Nucleus accumbens (tissue), 56 donors: ENCODE measurements around the gene PRIM1.
"Not testable (repeated sequence)": the region's sequence is repeated elsewhere in the genome, so short reads cannot be mapped to it uniquely, and the experiment has no call there.

Experiments used
- DNase-seq, 56 donors: peaks; one replicate each; lab custom pipeline; 2025; lab: John Stamatoyannopoulos, UW

Gene PRIM1

GRCh38 chr12:56719056-56719455 is 33.1 kb downstream of the PRIM1 start:
- DNase-seq = no peak

- no peak for DNase-seq
Measured at GRCh38 chr12:56718636-56719035, 33.5 kb downstream of the PRIM1 start.

GRCh38 chr12:56718149-56718548 is 34.0 kb downstream of the PRIM1 start:
- no peak for DNase-seq

GRCh38 chr12:56716933-56717880 is 34.9 kb downstream of the PRIM1 start:
- no peak for DNase-seq

GRCh38 chr12:56716458-56716857 is 35.7 kb downstream of the PRIM1 start:
- DNase-seq = no peak

- DNase-seq = no peak
Measured at GRCh38 chr12:56715798-56716197, 36.3 kb downstream of the PRIM1 start.

- DNase-seq = no peak
Measured at GRCh38 chr12:56714431-56714929, 37.6 kb downstream of the PRIM1 start.

GRCh38 chr12:56713345-56713744 is 38.8 kb downstream of the PRIM1 start:
- DNase-seq = no peak

- no peak for DNase-seq
Measured at GRCh38 chr12:56709759-56710376, 42.3 kb downstream of the PRIM1 start.

- not testable (repeated sequence) for DNase-seq
Measured at GRCh38 chr12:56704522-56704921, 47.6 kb downstream of the PRIM1 start.

- DNase-seq = no peak
Measured at GRCh38 chr12:56699020-56699661, 53.0 kb downstream of the PRIM1 start.

- no peak for DNase-seq
Measured at GRCh38 chr12:56695327-56696101, 56.6 kb downstream of the PRIM1 start.

- no peak for DNase-seq
Measured at GRCh38 chr12:56694161-56694560, 58.0 kb downstream of the PRIM1 start.

GRCh38 chr12:56688846-56689109 is 63.3 kb downstream of the PRIM1 start:
- DNase-seq = peak in 1 of 56 donors; percentile 70

- DNase-seq = peak in 55 of 56 donors; percentile 74 to 100 (median 94)
Measured at GRCh38 chr12:56688129-56688845, 63.8 kb downstream of the PRIM1 start, which contains the start of gene PTGES3. PTGES3 (minus strand) TSS chr12:56688284; CDS start chr12:56687999, 285 bp downstream.

GRCh38 chr12:56687223-56688128 is 64.6 kb downstream of the PRIM1 start:
- DNase-seq = peak in 51 of 56 donors; percentile 14 to 78 (median 57)

GRCh38 chr12:56684745-56685359 is 67.3 kb downstream of the PRIM1 start:
- no peak for DNase-seq

GRCh38 chr12:56682323-56682722 is 69.8 kb downstream of the PRIM1 start:
- no peak for DNase-seq
